Neural cell (in vitro differentiated cells): ENCODE data around the gene CRTC1.

Source experiments
- EZH2 ChIP-seq: fragments of 200-600, 300-800 bp; shearing (Covaris generic), sonication (generic); IDR thresholded peaks from 2 replicates; pipeline ENCODE4 v1.6.1; 2014; ENCODE audit warnings: antibody characterized with exemption, low read length, borderline replicate concordance, mild to moderate bottlenecking; ENCODE audit not compliant: insufficient read depth, poor library complexity, severe bottlenecking
- TF ChIP-seq, protein P1 (sequence below): fragments of 450-650 bp; IDR thresholded peaks from 2 replicates; pipeline ENCODE4 v1.5.1; 2014; ENCODE audit warnings: antibody characterized with exemption, mild to moderate bottlenecking, moderate library complexity; ENCODE audit not compliant: poor library complexity, severe bottlenecking
- TF ChIP-seq, protein P2 (sequence below): IDR thresholded peaks from 2 replicates; pipeline ENCODE4 v1.6.1; 2012; ENCODE audit warnings: borderline replicate concordance

DNA sequence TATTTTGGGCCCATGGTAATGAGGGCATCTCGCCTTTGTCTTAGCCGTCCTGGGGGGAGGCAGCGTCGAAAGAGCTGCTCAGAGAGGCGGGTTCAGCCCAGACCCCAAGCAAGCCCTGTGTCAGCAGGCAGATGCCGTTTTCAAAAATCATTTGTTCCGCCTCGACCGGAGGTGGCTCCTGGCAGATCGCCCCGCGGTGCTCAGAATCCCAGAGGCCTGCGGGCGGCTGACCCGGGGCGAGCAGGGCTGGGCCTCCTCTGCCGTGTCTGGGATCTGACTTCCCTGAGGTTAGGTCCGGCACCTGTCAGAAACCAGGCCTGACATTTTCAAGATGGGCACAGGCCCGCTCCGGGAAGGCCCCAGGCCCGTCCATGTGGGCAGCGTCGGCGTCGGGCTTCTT lies 36.1 kb downstream of the CRTC1 start:
- TF ChIP-seq, protein P1, sequence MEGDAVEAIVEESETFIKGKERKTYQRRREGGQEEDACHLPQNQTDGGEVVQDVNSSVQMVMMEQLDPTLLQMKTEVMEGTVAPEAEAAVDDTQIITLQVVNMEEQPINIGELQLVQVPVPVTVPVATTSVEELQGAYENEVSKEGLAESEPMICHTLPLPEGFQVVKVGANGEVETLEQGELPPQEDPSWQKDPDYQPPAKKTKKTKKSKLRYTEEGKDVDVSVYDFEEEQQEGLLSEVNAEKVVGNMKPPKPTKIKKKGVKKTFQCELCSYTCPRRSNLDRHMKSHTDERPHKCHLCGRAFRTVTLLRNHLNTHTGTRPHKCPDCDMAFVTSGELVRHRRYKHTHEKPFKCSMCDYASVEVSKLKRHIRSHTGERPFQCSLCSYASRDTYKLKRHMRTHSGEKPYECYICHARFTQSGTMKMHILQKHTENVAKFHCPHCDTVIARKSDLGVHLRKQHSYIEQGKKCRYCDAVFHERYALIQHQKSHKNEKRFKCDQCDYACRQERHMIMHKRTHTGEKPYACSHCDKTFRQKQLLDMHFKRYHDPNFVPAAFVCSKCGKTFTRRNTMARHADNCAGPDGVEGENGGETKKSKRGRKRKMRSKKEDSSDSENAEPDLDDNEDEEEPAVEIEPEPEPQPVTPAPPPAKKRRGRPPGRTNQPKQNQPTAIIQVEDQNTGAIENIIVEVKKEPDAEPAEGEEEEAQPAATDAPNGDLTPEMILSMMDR: no peak
- TF ChIP-seq, protein P2, sequence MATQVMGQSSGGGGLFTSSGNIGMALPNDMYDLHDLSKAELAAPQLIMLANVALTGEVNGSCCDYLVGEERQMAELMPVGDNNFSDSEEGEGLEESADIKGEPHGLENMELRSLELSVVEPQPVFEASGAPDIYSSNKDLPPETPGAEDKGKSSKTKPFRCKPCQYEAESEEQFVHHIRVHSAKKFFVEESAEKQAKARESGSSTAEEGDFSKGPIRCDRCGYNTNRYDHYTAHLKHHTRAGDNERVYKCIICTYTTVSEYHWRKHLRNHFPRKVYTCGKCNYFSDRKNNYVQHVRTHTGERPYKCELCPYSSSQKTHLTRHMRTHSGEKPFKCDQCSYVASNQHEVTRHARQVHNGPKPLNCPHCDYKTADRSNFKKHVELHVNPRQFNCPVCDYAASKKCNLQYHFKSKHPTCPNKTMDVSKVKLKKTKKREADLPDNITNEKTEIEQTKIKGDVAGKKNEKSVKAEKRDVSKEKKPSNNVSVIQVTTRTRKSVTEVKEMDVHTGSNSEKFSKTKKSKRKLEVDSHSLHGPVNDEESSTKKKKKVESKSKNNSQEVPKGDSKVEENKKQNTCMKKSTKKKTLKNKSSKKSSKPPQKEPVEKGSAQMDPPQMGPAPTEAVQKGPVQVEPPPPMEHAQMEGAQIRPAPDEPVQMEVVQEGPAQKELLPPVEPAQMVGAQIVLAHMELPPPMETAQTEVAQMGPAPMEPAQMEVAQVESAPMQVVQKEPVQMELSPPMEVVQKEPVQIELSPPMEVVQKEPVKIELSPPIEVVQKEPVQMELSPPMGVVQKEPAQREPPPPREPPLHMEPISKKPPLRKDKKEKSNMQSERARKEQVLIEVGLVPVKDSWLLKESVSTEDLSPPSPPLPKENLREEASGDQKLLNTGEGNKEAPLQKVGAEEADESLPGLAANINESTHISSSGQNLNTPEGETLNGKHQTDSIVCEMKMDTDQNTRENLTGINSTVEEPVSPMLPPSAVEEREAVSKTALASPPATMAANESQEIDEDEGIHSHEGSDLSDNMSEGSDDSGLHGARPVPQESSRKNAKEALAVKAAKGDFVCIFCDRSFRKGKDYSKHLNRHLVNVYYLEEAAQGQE: no peak
- TF ChIP-seq EZH2: no peak
